Esophagus (tissue), 2 donors: ENCODE data around the gene SLC24A2. TPM values are rescaled to one million over a fixed set of nuclear protein-coding genes. Genes with fewer than 3 reads are reported as not detected.

Source experiments
- H3K27ac ChIP-seq, 2 donors: one replicate each; pipeline ENCODE4 v1.5.1; 2013; ENCODE audit warnings: low read depth in 2 of 2, mild to moderate bottlenecking in 2 of 2, inconsistent platforms in 1 of 2, low read length in 1 of 2, moderate library complexity in 1 of 2
- H3K27me3 ChIP-seq, 2 donors: one replicate each; pipeline ENCODE4 v1.6.1; 2013; ENCODE audit warnings: low read length in 2 of 2, control low read depth in 1 of 2, mild to moderate bottlenecking in 1 of 2; ENCODE audit not compliant: insufficient read depth in 2 of 2, control insufficient read depth in 1 of 2
- H3K36me3 ChIP-seq, 2 donors: one replicate each; pipeline ENCODE4 v1.6.1; 2013; ENCODE audit warnings: low read length in 1 of 2; ENCODE audit not compliant: control insufficient read depth in 2 of 2, insufficient read depth in 2 of 2
- H3K4me1 ChIP-seq, 2 donors: one replicate each; pipeline ENCODE4 v1.6.1; 2013; ENCODE audit warnings: low read length in 1 of 2; ENCODE audit not compliant: control insufficient read depth in 2 of 2, insufficient read depth in 2 of 2
- H3K4me3 ChIP-seq, 2 donors: one replicate each; pipeline ENCODE4 v1.5.1; 2013; ENCODE audit warnings: low read length in 2 of 2, mild to moderate bottlenecking in 2 of 2, low read depth in 1 of 2, moderate library complexity in 1 of 2
- H3K9me3 ChIP-seq, 2 donors: one replicate each; pipeline ENCODE4 v1.6.1; 2013; ENCODE audit warnings: mild to moderate bottlenecking in 2 of 2, low read depth in 1 of 2, low read length in 1 of 2, moderate library complexity in 1 of 2; ENCODE audit not compliant: control insufficient read depth in 2 of 2, insufficient read depth in 1 of 2
- WGBS, 2 donors: extraction: QIAGEN DNeasy Blood & Tissue Kit; methylation state at CpG; one replicate each; pipeline ENCODE4 v1.1.7; 2013; 5-methylcytosine and 5-hydroxymethylcytosine counted together
- polyA plus RNA-seq, 2 donors: library from polyadenylated mRNA; stranded (reverse); fragments of 200-250 nt; gene quantifications; one replicate each; pipeline ENCODE4 v1.2.3, GENCODE V29; 2013
- donor health status: healthy with polysubstance abuse.
- donor health status: Bipolar disorder and iron deficiency.

Gene SLC24A2
- polyA plus RNA-seq, 2 donors: not detected

GRCh38 chr9:19770973-19771372 is 17.9 kb downstream of the SLC24A2 start:
- Histone ChIP-seq H3K27ac (no peak overlapping the region), H3K4me1 (no peaks in the 10 kb centered on the region), H3K9me3 (peaks cover 2 to 4% of the 10 kb centered on the region in 2 donors), H3K36me3 (no peaks in the 10 kb centered on the region), H3K27me3 (no peaks in the 10 kb centered on the region), H3K4me3 (no peak overlapping the region)
- 72 to 79% methylated on average over 5 of the region's 5 CpGs for WGBS, 2 donors

- Histone ChIP-seq H3K4me3 (no peak overlapping the region), H3K9me3 (peaks cover 2 to 4% of the 10 kb centered on the region in 2 donors), H3K27ac (no peak overlapping the region), H3K36me3 (no peaks in the 10 kb centered on the region), H3K27me3 (no peaks in the 10 kb centered on the region), H3K4me1 (no peaks in the 10 kb centered on the region)
- 67 to 70% methylated on average over 3 of the region's 3 CpGs for WGBS, 2 donors
Measured at GRCh38 chr9:19769213-19769612, 19.6 kb downstream of the SLC24A2 start.

- Histone ChIP-seq H3K4me3 (no peak overlapping the region), H3K36me3 (no peaks in the 10 kb centered on the region), H3K9me3 (peaks cover 2 to 4% of the 10 kb centered on the region in 2 donors), H3K27me3 (no peaks in the 10 kb centered on the region), H3K4me1 (no peaks in the 10 kb centered on the region), H3K27ac (no peak overlapping the region)
- 37 to 51% methylated on average over 1 of the region's 1 CpG for WGBS, 2 donors
Measured at GRCh38 chr9:19768798-19769197, 20.0 kb downstream of the SLC24A2 start.

GRCh38 chr9:19759066-19759465 is 29.8 kb downstream of the SLC24A2 start:
- H3K36me3 ChIP-seq: no peaks in the 10 kb centered on the region
- H3K27ac ChIP-seq: no peak overlapping the region
- no peaks in the 10 kb centered on the region for H3K9me3 ChIP-seq
- no peaks in the 10 kb centered on the region for H3K4me1 ChIP-seq
- no peaks in the 10 kb centered on the region for H3K27me3 ChIP-seq
- WGBS, 2 donors: 66 to 72% methylated on average over 1 of the region's 1 CpG
- no peak overlapping the region for H3K4me3 ChIP-seq

- Histone ChIP-seq H3K27me3 (no peaks in the 10 kb centered on the region), H3K9me3 (no peaks in the 10 kb centered on the region), H3K4me3 (no peak overlapping the region), H3K36me3 (no peaks in the 10 kb centered on the region), H3K27ac (no peak overlapping the region), H3K4me1 (no peaks in the 10 kb centered on the region)
Measured at GRCh38 chr9:19757745-19758144, 31.1 kb downstream of the SLC24A2 start.

- no peaks in the 10 kb centered on the region for H3K27me3 ChIP-seq
- WGBS, 2 donors: 71 to 86% methylated on average over 2 of the region's 2 CpGs
- no peaks in the 10 kb centered on the region for H3K36me3 ChIP-seq
- no peaks in the 10 kb centered on the region for H3K9me3 ChIP-seq
- H3K4me3 ChIP-seq: no peak overlapping the region
- no peak overlapping the region for H3K27ac ChIP-seq
- H3K4me1 ChIP-seq: no peaks in the 10 kb centered on the region
Measured at GRCh38 chr9:19754921-19755320, 33.9 kb downstream of the SLC24A2 start.

GRCh38 chr9:19748278-19749126 is 40.3 kb downstream of the SLC24A2 start:
- no peak overlapping the region for H3K4me3 ChIP-seq
- H3K4me1 ChIP-seq: no peaks in the 10 kb centered on the region
- WGBS, 2 donors: 40 to 46% methylated on average over 4 of the region's 4 CpGs
- H3K9me3 ChIP-seq: no peaks in the 10 kb centered on the region
- no peaks in the 10 kb centered on the region for H3K27me3 ChIP-seq
- no peak overlapping the region for H3K27ac ChIP-seq
- no peaks in the 10 kb centered on the region for H3K36me3 ChIP-seq

- Histone ChIP-seq H3K36me3 (no peaks in the 10 kb centered on the region), H3K4me3 (no peak overlapping the region), H3K4me1 (no peaks in the 10 kb centered on the region), H3K9me3 (no peaks in the 10 kb centered on the region), H3K27me3 (no peaks in the 10 kb centered on the region), H3K27ac (no peak overlapping the region)
- WGBS, 2 donors: 86 to 93% methylated on average over 2 of the region's 2 CpGs
Measured at GRCh38 chr9:19746223-19746622, 42.6 kb downstream of the SLC24A2 start.

- H3K4me1 ChIP-seq: no peaks in the 10 kb centered on the region
- no peaks in the 10 kb centered on the region for H3K9me3 ChIP-seq
- H3K27ac ChIP-seq: no peak overlapping the region
- WGBS, 2 donors: 64 to 67% methylated on average over 4 of the region's 4 CpGs
- H3K4me3 ChIP-seq: no peak overlapping the region
- no peaks in the 10 kb centered on the region for H3K36me3 ChIP-seq
- H3K27me3 ChIP-seq: no peaks in the 10 kb centered on the region
Measured at GRCh38 chr9:19741178-19741577, 47.7 kb downstream of the SLC24A2 start.
